IPS DF 6.9 (cell line): ENCODE data around the gene PREX1.

Source experiments
- DNase-seq: peaks from one replicate; pipeline ENCODE4 v3.0.0-alpha.2; 2013; ENCODE audit warnings: low read depth, low spot score
- H3K27ac ChIP-seq: one replicate; pipeline ENCODE4 v1.5.1; 2013; ENCODE audit warnings: low read length, control low read depth
- H3K27me3 ChIP-seq: 2 replicates; pipeline ENCODE4 v1.6.1; 2013; ENCODE audit warnings: mild to moderate bottlenecking, low read length; ENCODE audit not compliant: control insufficient read depth, insufficient read depth
- H3K36me3 ChIP-seq: 2 replicates; pipeline ENCODE4 v1.6.1; 2013; ENCODE audit warnings: low read length; ENCODE audit not compliant: control insufficient read depth, insufficient read depth
- H3K4me1 ChIP-seq: 2 replicates; pipeline ENCODE4 v1.6.1; 2013; ENCODE audit warnings: low read length; ENCODE audit not compliant: control insufficient read depth, insufficient read depth
- H3K4me3 ChIP-seq: 2 replicates; pipeline ENCODE4 v1.5.1; 2013; ENCODE audit warnings: mild to moderate bottlenecking, low read length
- H3K9me3 ChIP-seq: 2 replicates; pipeline ENCODE4 v1.6.1; 2013; ENCODE audit warnings: low read length, inconsistent platforms; ENCODE audit not compliant: control insufficient read depth, insufficient read depth
- WGBS: extraction: QIAGEN DNeasy Blood & Tissue Kit; methylation state at CpG from one replicate; pipeline ENCODE4 v1.1.7; 2013; ENCODE audit warnings: mixed read lengths, missing lambda C conversion rate; ENCODE audit not compliant: insufficient read length, insufficient coverage; 5-methylcytosine and 5-hydroxymethylcytosine counted together

The PREX1 gene

DNA sequence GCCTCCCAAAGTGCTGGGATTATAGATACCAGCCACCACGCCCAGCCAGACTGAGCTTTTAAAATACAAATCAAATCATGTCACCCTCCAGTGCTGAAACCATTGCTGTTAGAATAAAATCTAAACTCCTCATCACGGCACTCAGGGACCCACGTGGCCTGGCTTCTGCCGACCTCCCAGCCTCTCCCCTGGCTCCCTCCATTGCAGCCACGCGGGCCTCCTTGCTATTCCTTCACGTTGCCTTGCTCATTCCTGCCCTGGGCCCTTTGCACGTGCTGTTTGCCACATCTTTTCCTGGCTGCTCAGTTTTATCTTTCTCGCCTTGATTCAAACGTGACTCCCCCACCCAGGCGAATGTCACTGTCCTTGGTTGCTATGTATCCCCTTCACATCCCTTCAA, 244.6 kb downstream of the PREX1 start:
- Histone ChIP-seq H3K36me3 (no peaks in the 10 kb centered on the region), H3K27ac (no peak overlapping the region), H3K27me3 (no peaks in the 10 kb centered on the region), H3K4me3 (no peak overlapping the region), H3K9me3 (no peaks in the 10 kb centered on the region), H3K4me1 (no peaks in the 10 kb centered on the region)
- no CpG with 5 or more reads among the region's 11 CpGs for WGBS
- DNase-seq, result no peak

DNA sequence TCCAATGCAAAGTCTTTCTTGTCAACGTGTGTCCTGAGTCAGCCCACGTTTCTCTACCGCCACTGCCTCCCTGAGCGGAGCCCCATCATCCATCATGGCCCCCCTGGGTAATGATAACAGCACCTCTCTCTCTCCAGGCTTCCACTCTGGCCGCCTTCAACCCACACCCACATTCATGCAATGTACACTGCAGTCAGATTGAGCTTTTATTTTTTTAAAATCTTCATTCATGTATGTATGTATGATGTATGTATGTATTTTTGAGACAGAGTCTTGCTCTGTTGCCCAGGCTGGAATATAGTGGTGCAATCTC, 245.2 kb downstream of the PREX1 start:
- no CpG with 5 or more reads among the region's 5 CpGs for WGBS
- Histone ChIP-seq H3K4me1 (no peaks in the 10 kb centered on the region), H3K27ac (no peak overlapping the region), H3K9me3 (no peaks in the 10 kb centered on the region), H3K4me3 (no peak overlapping the region), H3K27me3 (no peaks in the 10 kb centered on the region), H3K36me3 (no peaks in the 10 kb centered on the region)
- DNase-seq, result no peak

DNA sequence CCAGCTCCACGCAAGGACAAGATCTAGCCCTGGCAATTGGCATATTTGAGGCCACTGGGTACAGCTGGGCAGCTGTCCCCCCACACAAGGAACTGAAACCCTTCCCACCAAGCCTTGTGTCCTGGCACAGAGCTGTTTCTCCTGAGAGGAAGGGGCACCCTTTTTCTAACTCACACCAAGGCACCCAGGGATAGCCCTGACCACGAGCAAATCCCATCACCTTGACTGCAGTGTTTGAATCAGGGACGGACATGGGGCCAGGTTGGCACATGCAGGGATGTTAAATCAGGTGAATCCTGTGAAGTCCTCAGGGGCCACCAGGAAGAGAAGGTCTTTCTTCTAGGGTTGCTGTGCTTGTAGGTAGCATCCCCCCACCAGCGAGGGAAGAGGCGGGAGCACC, 246.6 kb downstream of the PREX1 start:
- no CpG with 5 or more reads among the region's 5 CpGs for WGBS
- Histone ChIP-seq H3K9me3 (no peaks in the 10 kb centered on the region), H3K4me3 (no peak overlapping the region), H3K36me3 (no peaks in the 10 kb centered on the region), H3K4me1 (no peaks in the 10 kb centered on the region), H3K27ac (no peak overlapping the region), H3K27me3 (no peaks in the 10 kb centered on the region)
- DNase-seq, result no peak

DNA sequence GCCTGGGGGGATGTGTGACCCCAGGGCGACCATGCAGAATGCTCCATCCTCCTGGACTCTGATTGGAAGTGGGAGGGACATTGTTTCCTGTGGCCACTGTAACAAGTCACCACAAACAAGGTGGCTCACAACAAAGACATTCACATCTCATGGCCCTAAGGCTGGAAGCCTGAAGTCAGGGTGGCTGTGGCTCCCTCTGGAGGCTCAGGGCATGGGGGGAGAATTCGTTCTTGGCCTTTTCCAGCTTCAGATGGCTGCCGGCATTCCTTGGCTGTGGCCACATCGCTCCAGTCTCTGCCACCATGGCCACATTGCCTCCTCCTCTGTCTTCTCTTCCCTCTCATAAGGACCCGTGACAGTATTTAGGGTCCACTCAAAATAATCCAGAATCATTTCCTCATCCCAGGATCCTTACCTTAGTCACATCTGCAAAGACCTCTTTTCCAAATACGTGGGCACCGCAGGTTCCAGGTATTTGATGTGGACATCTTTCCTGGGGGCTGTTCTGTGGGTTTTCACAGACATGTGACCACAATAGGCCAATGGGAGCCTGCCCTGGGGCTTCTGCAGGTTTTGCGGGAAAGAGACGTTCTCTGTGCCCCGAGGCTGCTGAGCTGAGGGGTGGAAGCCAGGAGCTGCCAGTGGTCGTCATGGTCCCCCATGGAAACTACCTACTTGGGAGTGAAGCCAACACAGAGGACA, 249.3 kb downstream of the PREX1 start:
- Histone ChIP-seq H3K4me3 (no peak overlapping the region), H3K27ac (no peak overlapping the region), H3K27me3 (no peaks in the 10 kb centered on the region), H3K9me3 (no peaks in the 10 kb centered on the region), H3K36me3 (no peaks in the 10 kb centered on the region), H3K4me1 (no peaks in the 10 kb centered on the region)
- no peak for DNase-seq
- no CpG with 5 or more reads among the region's 11 CpGs for WGBS

DNA sequence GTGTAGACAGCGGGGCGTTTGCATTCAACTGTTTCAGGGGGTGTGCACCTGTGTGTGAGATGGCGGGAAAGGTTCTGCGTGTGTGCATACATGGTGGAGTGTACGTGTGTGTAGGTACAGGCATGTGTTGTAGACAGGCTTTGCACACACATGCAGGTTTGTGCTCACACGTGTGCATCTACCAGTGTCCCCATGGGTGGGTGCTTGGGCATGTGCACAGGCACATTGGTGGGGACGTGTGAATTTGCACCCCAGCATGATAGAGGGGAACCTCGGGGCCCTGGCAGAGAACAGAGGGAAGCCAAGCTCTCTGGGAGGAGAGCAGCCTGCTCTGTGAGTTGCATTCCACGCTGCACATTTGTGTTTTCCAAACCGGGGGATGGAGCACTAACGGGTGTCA, 250.2 kb downstream of the PREX1 start:
- DNase-seq, result no peak
- no peak overlapping the region for H3K4me3 ChIP-seq
- no CpG with 5 or more reads among the region's 11 CpGs for WGBS

DNA sequence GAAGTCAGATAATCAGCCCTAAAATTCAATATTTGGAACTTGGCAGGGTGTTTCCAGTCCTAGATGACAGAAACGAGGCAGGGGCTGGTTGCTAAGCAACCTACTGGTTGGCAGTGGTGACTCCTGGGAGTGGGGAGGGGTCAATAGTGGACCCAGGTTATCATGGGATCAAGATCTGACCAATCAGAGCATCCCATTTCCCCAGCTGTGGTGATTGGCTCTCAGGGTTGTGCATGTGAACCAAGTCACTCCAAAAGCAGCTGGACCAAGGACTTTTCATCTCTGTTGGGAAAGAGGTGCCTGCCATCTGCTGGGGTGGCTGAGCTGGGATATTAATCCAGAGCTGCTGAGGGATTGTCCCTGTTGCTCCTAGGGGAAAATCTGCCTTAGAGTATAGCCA, 253.4 kb downstream of the PREX1 start:
- DNase-seq, result peak; percentile 29
- Histone ChIP-seq H3K4me1 (no peaks in the 10 kb centered on the region), H3K27ac (no peak overlapping the region), H3K4me3 (no peak overlapping the region), H3K27me3 (no peaks in the 10 kb centered on the region), H3K36me3 (no peaks in the 10 kb centered on the region), H3K9me3 (no peaks in the 10 kb centered on the region)
- WGBS, result no CpG with 5 or more reads among the region's 1 CpG

More for the DNA sequence above, 250.2 kb downstream of the PREX1 start:
- no peaks in the 10 kb centered on the region for H3K9me3 ChIP-seq
- H3K27ac ChIP-seq, result no peak overlapping the region
- H3K27me3 ChIP-seq, result no peaks in the 10 kb centered on the region
- no peaks in the 10 kb centered on the region for H3K36me3 ChIP-seq
- no peaks in the 10 kb centered on the region for H3K4me1 ChIP-seq
